Progenitor cell of endocrine pancreas (in vitro differentiated cells): Measurements from ENCODE around the gene COL27A1. TPM values are rescaled to one million over a fixed set of nuclear protein-coding genes. Genes with fewer than 3 reads are reported as not detected.

ENCODE experiments used
- DNase-seq: peaks from one replicate; pipeline ENCODE4 v3.0.0; 2021; ENCODE audit warnings: low spot score; ENCODE audit not compliant: unreplicated experiment
- H3K27ac Mint-ChIP-seq: 2 replicates; pipeline ENCODE4 v1.8.0; 2021; ENCODE audit warnings: mild to moderate bottlenecking, moderate library complexity, mixed read lengths
- H3K27me3 Mint-ChIP-seq: 2 replicates; pipeline ENCODE4 v1.8.0; 2021; ENCODE audit warnings: mixed read lengths
- H3K36me3 Mint-ChIP-seq: 2 replicates; pipeline ENCODE4 v1.8.0; 2022; ENCODE audit warnings: mixed read lengths; ENCODE audit not compliant: insufficient read depth
- H3K4me1 Mint-ChIP-seq: 2 replicates; pipeline ENCODE4 v1.8.0; 2021; ENCODE audit warnings: low read depth, mixed read lengths
- H3K4me3 Mint-ChIP-seq: 2 replicates; pipeline ENCODE4 v1.8.0; 2021; ENCODE audit warnings: low read depth, mild to moderate bottlenecking, moderate library complexity, mixed read lengths
- H3K9me3 Mint-ChIP-seq: 2 replicates; pipeline ENCODE4 v1.8.0; 2021; ENCODE audit warnings: low read depth, mixed read lengths
- CTCF ChIP-seq: fragments of 200-600 bp; sonication (generic); IDR thresholded peaks from one replicate; pipeline ENCODE4 v1.5.0; 2021; ENCODE audit warnings: antibody characterized with exemption, mild to moderate bottlenecking; ENCODE audit not compliant: unreplicated experiment
- total RNA-seq: library from RNA; stranded (reverse); gene quantifications from 2 replicates; pipeline ENCODE4 v1.2.1, GENCODE V29; 2021

The COL27A1 gene
- total RNA-seq, 1 donor from 2014 or later = 178 TPM

GRCh38 chr9:114263853-114264510 lies 108.6 kb downstream of the COL27A1 start:
- DNase-seq = no peak
- Mint-ChIP-seq H3K4me1 (no peaks in the 10 kb centered on the region), H3K9me3 (no peaks in the 10 kb centered on the region), H3K27me3 (no peaks in the 10 kb centered on the region), H3K27ac (peak overlapping the region; percentile 67), H3K36me3 (peaks cover 18% of the 10 kb centered on the region), H3K4me3 (no peak overlapping the region)
- peak; percentile 40 for TF ChIP-seq CTCF

- Mint-ChIP-seq H3K4me1 (no peaks in the 10 kb centered on the region), H3K27ac (no peak overlapping the region), H3K36me3 (peaks cover 17% of the 10 kb centered on the region), H3K27me3 (no peaks in the 10 kb centered on the region), H3K9me3 (no peaks in the 10 kb centered on the region), H3K4me3 (no peak overlapping the region)
- TF ChIP-seq CTCF = no peak
- no peak for DNase-seq
These were observed 109.6 kb downstream of the COL27A1 start for GRCh38 chr9:114264806-114265550.

GRCh38 chr9:114266969-114267368 lies 111.6 kb downstream of the COL27A1 start:
- DNase-seq = no peak
- H3K27me3 Mint-ChIP-seq = no peaks in the 10 kb centered on the region
- no peaks in the 10 kb centered on the region for H3K9me3 Mint-ChIP-seq
- no peaks in the 10 kb centered on the region for H3K4me1 Mint-ChIP-seq
- H3K36me3 Mint-ChIP-seq = peaks cover 24% of the 10 kb centered on the region
- no peak overlapping the region for H3K27ac Mint-ChIP-seq
- no peak for TF ChIP-seq CTCF
- no peak overlapping the region for H3K4me3 Mint-ChIP-seq

- Mint-ChIP-seq H3K9me3 (no peaks in the 10 kb centered on the region), H3K36me3 (peaks cover 29% of the 10 kb centered on the region), H3K4me1 (peaks cover 1% of the 10 kb centered on the region), H3K27me3 (no peaks in the 10 kb centered on the region), H3K27ac (no peak overlapping the region), H3K4me3 (no peak overlapping the region)
- DNase-seq = no peak
- TF ChIP-seq CTCF = no peak
These were observed 113.7 kb downstream of the COL27A1 start for GRCh38 chr9:114269023-114269422.

- Mint-ChIP-seq H3K4me1 (peaks cover 1% of the 10 kb centered on the region), H3K36me3 (peaks cover 30% of the 10 kb centered on the region), H3K9me3 (no peaks in the 10 kb centered on the region), H3K27ac (no peak overlapping the region), H3K4me3 (no peak overlapping the region), H3K27me3 (no peaks in the 10 kb centered on the region)
- no peak for TF ChIP-seq CTCF
- no peak for DNase-seq
These were observed 115.0 kb downstream of the COL27A1 start for GRCh38 chr9:114270120-114270975.
